Superior temporal gyrus (tissue), 1 donor: ENCODE measurements around the gene APOBEC3G.
"Not testable (repeated sequence)": the region's sequence is repeated elsewhere in the genome, so short reads cannot be mapped to it uniquely, and the experiment has no call there.

Experiments
- DNase-seq: peaks from one replicate; pipeline ENCODE4 v3.0.0-alpha.2; 2016; ENCODE audit errors: extremely low spot score

Gene APOBEC3G

DNA sequence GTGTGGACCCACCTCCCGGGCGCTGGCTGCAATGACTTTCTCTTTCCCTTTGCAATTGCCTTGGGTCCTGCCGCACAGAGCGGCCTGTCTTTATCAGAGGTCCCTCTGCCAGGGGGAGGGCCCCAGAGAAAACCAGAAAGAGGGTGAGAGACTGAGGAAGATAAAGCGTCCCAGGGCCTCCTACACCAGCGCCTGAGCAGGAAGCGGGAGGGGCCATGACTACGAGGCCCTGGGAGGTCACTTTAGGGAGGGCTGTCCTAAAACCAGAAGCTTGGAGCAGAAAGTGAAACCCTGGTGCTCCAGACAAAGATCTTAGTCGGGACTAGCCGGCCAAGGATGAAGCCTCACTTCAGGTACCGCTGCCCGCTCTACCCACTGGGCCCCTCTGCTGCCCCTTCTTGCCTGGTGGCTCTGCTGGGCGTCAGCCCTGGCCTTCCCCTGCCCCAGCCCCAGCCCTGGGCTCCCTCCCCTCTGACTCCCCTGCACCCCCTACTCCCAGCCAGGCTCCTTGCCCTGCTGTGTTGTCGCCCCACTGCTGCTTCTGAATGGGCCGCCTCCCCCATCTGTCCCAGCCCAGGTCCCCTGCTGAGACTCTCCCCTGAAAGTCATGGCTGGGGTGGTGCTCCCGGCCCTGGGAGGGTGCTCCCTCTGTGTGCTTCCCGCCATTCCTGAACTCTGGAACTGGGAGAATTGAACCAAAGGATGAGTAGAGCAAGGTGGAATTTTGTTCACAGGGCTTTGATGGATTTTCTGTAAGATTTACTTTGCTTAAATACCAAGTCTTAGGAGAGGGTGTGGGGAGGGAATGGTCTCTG is at the start of gene APOBEC3G:
APOBEC3G (plus strand) TSS at position 250 of the 815 bp plus-strand sequence; CDS start at position 337, 87 bp downstream.
- not testable (repeated sequence) for DNase-seq

- no peak for DNase-seq
Observed at GRCh38 chr22:39027717-39028116, 49.4 kb upstream of the APOBEC3G start.

- no peak for DNase-seq
Observed at GRCh38 chr22:39028281-39028680, 48.8 kb upstream of the APOBEC3G start.

GRCh38 chr22:39029227-39029626 is 47.8 kb upstream of the APOBEC3G start:
- no peak for DNase-seq

- no peak for DNase-seq
Observed at GRCh38 chr22:39030705-39031104, 46.4 kb upstream of the APOBEC3G start.

GRCh38 chr22:39031434-39032295 is 45.4 kb upstream of the APOBEC3G start:
- DNase-seq = not testable (repeated sequence)

GRCh38 chr22:39037071-39037470 is 40.0 kb upstream of the APOBEC3G start:
- not testable (repeated sequence) for DNase-seq

DNA sequence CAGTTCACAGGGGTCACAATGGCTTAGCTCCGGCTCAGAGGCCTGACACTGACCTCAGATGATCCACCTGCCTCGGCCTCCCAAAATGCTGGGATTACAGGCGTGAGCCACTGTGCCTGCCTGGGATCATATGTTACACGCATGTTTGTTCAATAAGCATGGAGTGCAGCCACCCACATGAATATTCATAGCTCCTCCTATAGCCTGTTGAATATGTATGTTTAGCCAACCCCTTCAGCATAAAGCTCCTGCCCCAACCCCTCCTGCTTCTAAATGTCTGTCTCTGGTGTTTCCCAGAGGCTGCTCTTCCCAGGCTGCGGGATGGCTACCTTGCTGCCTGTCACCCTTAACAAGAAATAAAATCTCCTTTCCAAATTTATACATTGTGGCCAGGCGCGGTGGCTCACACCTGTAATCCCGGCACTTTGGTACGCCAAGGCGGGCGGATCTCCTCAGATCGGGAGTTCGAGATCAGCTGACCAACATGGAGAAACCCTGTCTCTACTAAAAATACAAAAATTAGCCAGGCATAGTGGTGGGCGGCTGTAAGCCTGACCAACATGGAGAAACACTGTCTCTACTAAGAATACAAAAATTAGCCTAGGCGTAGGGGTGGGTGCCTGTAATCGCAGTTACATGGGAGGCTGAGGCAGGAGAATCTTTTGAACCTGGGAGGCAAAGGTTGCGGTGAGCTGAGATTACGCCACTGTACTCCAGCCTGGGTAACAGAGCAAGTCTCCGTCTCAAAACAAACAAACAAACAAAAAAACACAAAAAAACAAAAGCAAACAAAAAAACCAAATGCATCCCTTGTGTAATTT is 37.6 kb upstream of the APOBEC3G start:
- no peak for DNase-seq

DNA sequence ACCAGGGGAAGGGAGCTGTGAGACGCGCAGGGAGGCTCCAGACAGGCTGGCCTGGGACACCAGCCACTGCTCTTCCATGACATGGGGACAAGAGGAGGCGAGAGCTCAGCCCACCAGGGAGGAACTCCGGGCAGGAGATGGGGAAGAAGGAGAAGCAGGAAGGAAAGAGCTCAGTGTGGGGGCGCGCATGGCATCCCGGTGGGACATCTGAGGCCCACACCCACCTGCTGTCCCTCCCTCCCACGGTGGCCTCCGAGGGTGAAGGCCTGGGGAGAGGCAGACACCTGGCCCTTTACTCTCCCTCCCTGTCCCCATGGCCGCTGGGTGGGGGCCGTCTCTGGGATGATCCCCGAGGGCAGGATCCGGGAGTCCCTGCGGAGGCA is 36.9 kb upstream of the APOBEC3G start:
- DNase-seq = not testable (repeated sequence)

DNA sequence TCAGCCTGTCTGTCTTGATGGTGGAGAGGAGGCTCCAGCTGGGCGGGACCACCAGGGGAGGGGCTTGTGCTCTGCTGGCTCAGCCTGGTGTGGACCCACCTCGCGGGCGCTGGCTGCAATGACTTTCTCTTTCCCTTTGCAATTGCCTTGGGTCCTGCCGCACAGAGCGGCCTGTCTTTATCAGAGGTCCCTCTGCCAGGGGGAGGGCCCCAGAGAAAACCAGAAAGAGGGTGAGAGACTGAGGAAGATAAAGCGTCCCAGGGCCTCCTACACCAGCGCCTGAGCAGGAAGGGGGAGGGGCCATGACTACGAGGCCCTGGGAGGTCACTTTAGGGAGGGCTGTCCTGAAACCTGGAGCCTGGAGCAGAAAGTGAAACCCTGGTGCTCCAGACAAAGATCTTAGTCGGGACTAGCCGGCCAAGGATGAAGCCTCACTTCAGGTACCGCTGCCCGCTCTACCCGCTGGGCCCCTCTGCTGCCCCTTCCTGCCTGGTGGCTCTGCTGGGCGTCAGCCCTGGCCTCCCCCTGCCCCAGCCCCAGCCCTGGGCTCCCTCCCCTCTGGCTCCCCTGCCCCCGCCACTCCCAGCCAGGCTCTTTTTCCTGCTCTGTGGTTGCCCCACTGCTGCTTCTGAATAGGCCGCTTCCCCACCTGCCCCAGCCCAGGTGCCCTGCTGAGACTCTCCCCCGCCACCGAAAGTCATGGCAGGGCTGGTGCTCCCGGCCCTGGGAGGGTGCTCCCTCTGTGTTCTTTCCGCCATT is 36.4 kb upstream of the APOBEC3G start, which contains the start of gene APOBEC3F:
APOBEC3F (plus strand) TSS at position 327 of the 759 bp plus-strand sequence; CDS start at position 424, 97 bp downstream.
- not testable (repeated sequence) for DNase-seq

DNA sequence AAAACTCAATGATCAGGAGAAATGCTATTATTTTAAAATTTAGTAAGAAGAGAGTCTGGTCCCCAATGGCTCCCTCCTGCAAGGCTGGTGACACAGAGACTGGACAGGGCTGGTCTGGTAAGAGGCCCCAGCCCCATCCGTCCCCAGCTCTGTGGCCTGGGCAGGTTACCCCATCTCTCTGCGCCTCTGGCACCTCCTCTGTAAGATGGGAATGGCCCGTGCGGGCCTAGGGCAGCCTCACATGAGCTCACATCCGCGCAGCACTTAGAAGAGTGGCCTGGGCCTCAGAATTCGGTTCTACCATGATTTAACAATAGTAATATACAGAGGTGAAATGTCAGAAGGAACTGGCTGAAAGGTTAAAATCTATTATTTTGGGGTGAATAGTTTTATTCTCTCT is 35.2 kb upstream of the APOBEC3G start:
- no peak for DNase-seq

- DNase-seq = not testable (repeated sequence)
Observed at GRCh38 chr22:39043063-39043462, 34.0 kb upstream of the APOBEC3G start.

DNA sequence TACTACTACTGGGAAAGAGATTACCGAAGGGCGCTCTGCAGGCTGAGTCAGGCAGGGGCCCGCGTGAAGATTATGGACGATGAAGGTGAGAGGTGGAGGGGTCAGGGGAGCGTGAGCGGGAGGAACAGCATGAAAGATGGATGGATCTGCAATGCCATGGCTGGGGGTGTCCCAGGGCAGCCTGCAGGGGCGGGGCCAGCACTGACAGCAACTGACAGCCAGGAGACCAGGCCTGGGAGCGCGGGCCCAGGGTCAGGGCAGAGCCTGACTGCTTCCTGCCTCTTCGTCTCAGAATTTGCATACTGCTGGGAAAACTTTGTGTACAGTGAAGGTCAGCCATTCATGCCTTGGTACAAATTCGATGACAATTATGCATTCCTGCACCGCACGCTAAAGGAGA is 31.9 kb upstream of the APOBEC3G start:
- DNase-seq = not testable (repeated sequence)

DNA sequence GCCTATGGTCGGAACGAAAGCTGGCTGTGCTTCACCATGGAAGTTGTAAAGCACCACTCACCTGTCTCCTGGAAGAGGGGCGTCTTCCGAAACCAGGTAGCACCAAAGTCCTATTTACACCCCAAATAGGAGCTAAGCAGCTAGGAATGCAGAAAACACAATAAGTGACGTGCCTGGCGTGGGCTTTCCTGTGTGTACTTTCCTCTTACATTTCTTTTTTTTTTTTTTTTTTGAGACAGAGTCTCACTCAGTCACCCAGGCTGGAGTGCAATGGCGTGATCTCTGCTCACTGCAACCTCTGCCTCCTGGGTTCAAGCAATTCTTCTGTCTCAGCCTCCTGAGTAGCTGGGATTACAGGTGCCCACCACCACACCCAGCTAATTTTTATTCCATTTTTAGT is 27.6 kb upstream of the APOBEC3G start:
- not testable (repeated sequence) for DNase-seq

DNA sequence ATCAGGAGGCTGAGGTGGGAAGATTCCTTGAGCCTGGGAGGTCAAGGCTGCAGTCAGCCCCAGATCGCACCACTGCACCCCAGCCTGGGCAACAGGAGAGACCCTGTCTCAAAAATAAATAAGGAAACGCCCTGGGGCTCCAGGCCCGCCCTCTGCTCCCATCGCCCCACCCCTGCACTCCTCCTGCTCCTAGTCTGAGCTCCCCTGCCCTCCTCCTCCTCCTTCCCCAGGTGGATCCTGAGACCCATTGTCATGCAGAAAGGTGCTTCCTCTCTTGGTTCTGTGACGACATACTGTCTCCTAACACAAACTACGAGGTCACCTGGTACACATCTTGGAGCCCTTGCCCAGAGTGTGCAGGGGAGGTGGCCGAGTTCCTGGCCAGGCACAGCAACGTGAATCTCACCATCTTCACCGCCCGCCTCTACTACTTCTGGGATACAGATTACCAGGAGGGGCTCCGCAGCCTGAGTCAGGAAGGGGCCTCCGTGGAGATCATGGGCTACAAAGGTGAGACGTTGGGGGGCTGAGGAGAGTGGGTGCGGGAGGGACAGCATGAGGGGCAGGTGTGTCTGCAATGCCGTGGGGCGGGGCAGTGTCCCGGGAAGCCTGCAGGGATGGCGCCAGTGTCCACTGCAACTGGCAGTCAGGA is 25.1 kb upstream of the APOBEC3G start:
- not testable (repeated sequence) for DNase-seq

- DNase-seq = no peak
Observed at GRCh38 chr22:39055658-39056057, 21.4 kb upstream of the APOBEC3G start.

GRCh38 chr22:39061290-39061689 is 15.8 kb upstream of the APOBEC3G start:
- DNase-seq = not testable (repeated sequence)

- not testable (repeated sequence) for DNase-seq
Observed at GRCh38 chr22:39061951-39062350, 15.1 kb upstream of the APOBEC3G start.

- DNase-seq = not testable (repeated sequence)
Observed at GRCh38 chr22:39063904-39064303, 13.2 kb upstream of the APOBEC3G start.
